Parathyroid adenoma (tissue), 2 donors: Measurements from ENCODE around the gene ARSG.

ENCODE experiments used
- H2AFZ ChIP-seq: fragments of 300-600 bp; sonication (generic); one replicate; pipeline ENCODE4 v1.7.0; 2017; ENCODE audit warnings: antibody characterized with exemption, mild to moderate bottlenecking
- H3K27ac ChIP-seq: fragments of 300-600 bp; sonication (generic); one replicate; pipeline ENCODE4 v1.7.0; 2017
- H3K27me3 ChIP-seq: fragments of 300-600 bp; sonication (generic); one replicate; pipeline ENCODE4 v1.7.0; 2017; ENCODE audit warnings: low read length; ENCODE audit not compliant: control insufficient read depth, insufficient read depth
- H3K36me3 ChIP-seq: fragments of 300-600 bp; sonication (generic); one replicate; pipeline ENCODE4 v1.7.0; 2017; ENCODE audit warnings: low read length; ENCODE audit not compliant: control insufficient read depth, insufficient read depth
- H3K4me1 ChIP-seq: fragments of 300-600 bp; sonication (generic); one replicate; pipeline ENCODE4 v1.7.0; 2017; ENCODE audit warnings: control low read depth
- H3K4me2 ChIP-seq: fragments of 300-600 bp; sonication (generic); one replicate; pipeline ENCODE4 v1.7.0; 2017; ENCODE audit warnings: low read length
- H3K4me3 ChIP-seq: fragments of 300-600 bp; sonication (generic); one replicate; pipeline ENCODE4 v1.7.0; 2017; ENCODE audit warnings: low read depth, low read length
- H3K79me2 ChIP-seq: fragments of 300-600 bp; sonication (generic); one replicate; pipeline ENCODE4 v1.7.0; 2017; ENCODE audit warnings: control low read depth
- H3K9ac ChIP-seq: fragments of 300-600 bp; sonication (generic); one replicate; pipeline ENCODE4 v1.7.0; 2017; ENCODE audit warnings: mild to moderate bottlenecking
- H3K9me3 ChIP-seq: fragments of 300-600 bp; sonication (generic); one replicate; pipeline ENCODE4 v1.7.0; 2017; ENCODE audit warnings: low read length; ENCODE audit not compliant: control insufficient read depth
- TF ChIP-seq, protein P1 (sequence below): fragments of 300-600 bp; sonication (generic); IDR thresholded peaks from one replicate; pipeline ENCODE4 v1.7.0; 2017; ENCODE audit warnings: antibody characterized with exemption, mild to moderate bottlenecking
- donor health status: primary hyperparathyroidism.

ARSG gene

DNA sequence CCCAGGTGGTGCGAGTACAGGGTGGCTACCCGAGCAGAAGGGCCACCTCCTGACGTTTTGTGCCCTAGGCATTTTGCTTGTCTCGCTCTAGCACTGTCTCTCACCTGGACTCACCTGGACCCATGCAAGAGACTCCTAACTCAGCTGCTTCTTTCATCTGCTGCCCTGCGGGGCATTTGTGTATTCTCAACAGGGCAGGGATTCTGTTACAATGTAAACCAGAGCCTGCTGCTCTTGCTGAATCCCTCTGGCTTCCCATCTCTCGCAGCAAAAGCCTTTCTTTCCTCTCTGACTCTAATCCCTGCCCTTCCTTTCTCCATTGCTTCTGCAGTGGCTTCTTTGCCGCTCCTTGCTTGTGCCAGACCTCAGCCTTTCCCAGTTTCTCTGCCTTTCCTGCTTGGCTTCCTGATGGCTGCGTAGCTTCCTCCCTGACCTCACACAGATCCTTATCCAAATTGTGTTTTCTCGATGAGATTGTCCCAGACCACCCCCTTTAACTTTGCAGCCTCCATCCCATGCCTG is 10.2 kb downstream of the ARSG start:
- no peak overlapping the region for H3K27ac ChIP-seq

GRCh38 chr17:68302066-68302564 is 10.8 kb downstream of the ARSG start:
- Histone ChIP-seq H2AFZ (peak overlapping the region; percentile 1), H3K79me2 (no peaks in the 10 kb centered on the region), H3K4me3 (no peak overlapping the region), H3K4me1 (no peaks in the 10 kb centered on the region), H3K9me3 (no peaks in the 10 kb centered on the region), H3K27me3 (no peaks in the 10 kb centered on the region), H3K27ac (no peak overlapping the region), H3K9ac (no peak overlapping the region), H3K36me3 (no peaks in the 10 kb centered on the region), H3K4me2 (no peak overlapping the region)
- TF ChIP-seq, protein P1, sequence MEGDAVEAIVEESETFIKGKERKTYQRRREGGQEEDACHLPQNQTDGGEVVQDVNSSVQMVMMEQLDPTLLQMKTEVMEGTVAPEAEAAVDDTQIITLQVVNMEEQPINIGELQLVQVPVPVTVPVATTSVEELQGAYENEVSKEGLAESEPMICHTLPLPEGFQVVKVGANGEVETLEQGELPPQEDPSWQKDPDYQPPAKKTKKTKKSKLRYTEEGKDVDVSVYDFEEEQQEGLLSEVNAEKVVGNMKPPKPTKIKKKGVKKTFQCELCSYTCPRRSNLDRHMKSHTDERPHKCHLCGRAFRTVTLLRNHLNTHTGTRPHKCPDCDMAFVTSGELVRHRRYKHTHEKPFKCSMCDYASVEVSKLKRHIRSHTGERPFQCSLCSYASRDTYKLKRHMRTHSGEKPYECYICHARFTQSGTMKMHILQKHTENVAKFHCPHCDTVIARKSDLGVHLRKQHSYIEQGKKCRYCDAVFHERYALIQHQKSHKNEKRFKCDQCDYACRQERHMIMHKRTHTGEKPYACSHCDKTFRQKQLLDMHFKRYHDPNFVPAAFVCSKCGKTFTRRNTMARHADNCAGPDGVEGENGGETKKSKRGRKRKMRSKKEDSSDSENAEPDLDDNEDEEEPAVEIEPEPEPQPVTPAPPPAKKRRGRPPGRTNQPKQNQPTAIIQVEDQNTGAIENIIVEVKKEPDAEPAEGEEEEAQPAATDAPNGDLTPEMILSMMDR = no peak

More for the DNA sequence above, 10.2 kb downstream of the ARSG start:
- Histone ChIP-seq H3K9me3 (no peaks in the 10 kb centered on the region), H3K27me3 (no peaks in the 10 kb centered on the region), H3K4me3 (no peak overlapping the region), H3K4me1 (no peaks in the 10 kb centered on the region), H3K9ac (no peak overlapping the region), H2AFZ (no peak overlapping the region), H3K36me3 (no peaks in the 10 kb centered on the region), H3K79me2 (no peaks in the 10 kb centered on the region), H3K4me2 (no peak overlapping the region)
- TF ChIP-seq, protein P1 = no peak

DNA sequence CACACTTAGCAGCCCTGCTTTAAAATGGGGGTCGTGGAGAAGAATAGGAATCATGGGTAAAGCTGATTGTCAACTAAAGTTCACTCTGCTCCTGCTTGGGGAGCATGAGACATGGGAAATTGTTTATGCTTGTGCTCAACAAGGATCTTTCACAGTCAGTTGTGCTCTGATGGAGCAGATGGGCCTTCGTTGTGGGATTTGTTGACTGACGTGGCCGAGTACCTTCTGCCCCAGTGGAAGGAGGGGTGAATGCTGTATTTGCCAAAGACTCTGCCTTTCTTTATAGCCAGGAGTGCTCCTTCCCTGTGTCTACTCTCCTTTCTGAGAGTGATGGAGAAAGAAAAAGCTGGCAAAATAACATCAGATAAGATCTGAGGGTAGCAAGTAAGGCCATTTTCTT is 11.4 kb downstream of the ARSG start:
- H3K4me2 ChIP-seq = no peak overlapping the region
- no peaks in the 10 kb centered on the region for H3K79me2 ChIP-seq
- no peaks in the 10 kb centered on the region for H3K36me3 ChIP-seq
- no peaks in the 10 kb centered on the region for H3K4me1 ChIP-seq
- no peaks in the 10 kb centered on the region for H3K27me3 ChIP-seq
- no peak overlapping the region for H3K27ac ChIP-seq
- H2AFZ ChIP-seq = peak overlapping the region; percentile 1
- H3K9me3 ChIP-seq = no peaks in the 10 kb centered on the region
- TF ChIP-seq, protein P1 = no peak
- H3K9ac ChIP-seq = no peak overlapping the region
- no peak overlapping the region for H3K4me3 ChIP-seq

- Histone ChIP-seq H3K27me3 (no peaks in the 10 kb centered on the region), H2AFZ (no peak overlapping the region), H3K79me2 (no peaks in the 10 kb centered on the region), H3K36me3 (no peaks in the 10 kb centered on the region), H3K4me3 (no peak overlapping the region), H3K9me3 (no peaks in the 10 kb centered on the region), H3K27ac (no peak overlapping the region), H3K4me1 (no peaks in the 10 kb centered on the region), H3K4me2 (no peak overlapping the region), H3K9ac (no peak overlapping the region)
- TF ChIP-seq, protein P1 = no peak
Measured at GRCh38 chr17:68304706-68305105, 13.4 kb downstream of the ARSG start.

GRCh38 chr17:68305142-68305541 is 13.8 kb downstream of the ARSG start:
- no peaks in the 10 kb centered on the region for H3K27me3 ChIP-seq
- no peak overlapping the region for H3K4me2 ChIP-seq
- H3K4me3 ChIP-seq = no peak overlapping the region
- no peaks in the 10 kb centered on the region for H3K4me1 ChIP-seq
- no peaks in the 10 kb centered on the region for H3K79me2 ChIP-seq
- no peak overlapping the region for H2AFZ ChIP-seq
- H3K9me3 ChIP-seq = no peaks in the 10 kb centered on the region
- H3K36me3 ChIP-seq = no peaks in the 10 kb centered on the region
- no peak overlapping the region for H3K27ac ChIP-seq
- TF ChIP-seq, protein P1 = no peak
- no peak overlapping the region for H3K9ac ChIP-seq
